KG1 (cell line): ENCODE results near the gene RMC1.
A peak's percentile ranks its signal among the peaks of the same experiment; 100 is the strongest.
"Not testable (repeated sequence)": the region's sequence is repeated elsewhere in the genome, so short reads cannot be mapped to it uniquely, and the experiment has no call there.

Experiments used
- DNase-seq: peaks from one replicate; lab custom pipeline; 2025; lab: John Stamatoyannopoulos, UW

The RMC1 gene

GRCh38 chr18:23503038-23503962 lies at the start of gene RMC1:
RMC1 (plus strand) TSS chr18:23503511; CDS start chr18:23503619, 108 bp downstream.
- DNase-seq, result peak; percentile 90

- no peak for DNase-seq
Measured at GRCh38 chr18:23453680-23454058, 49.6 kb upstream of the RMC1 start.

GRCh38 chr18:23456835-23457234 lies 46.5 kb upstream of the RMC1 start:
- no peak for DNase-seq

- no peak for DNase-seq
Measured at GRCh38 chr18:23458830-23459529, 44.3 kb upstream of the RMC1 start.

- no peak for DNase-seq
Measured at GRCh38 chr18:23459530-23459921, 43.8 kb upstream of the RMC1 start.

- DNase-seq, result no peak
Measured at GRCh38 chr18:23460285-23461273, 42.7 kb upstream of the RMC1 start.

- DNase-seq, result no peak
Measured at GRCh38 chr18:23462876-23463275, 40.4 kb upstream of the RMC1 start.

- no peak for DNase-seq
Measured at GRCh38 chr18:23468753-23469459, 34.4 kb upstream of the RMC1 start.

- no peak for DNase-seq
Measured at GRCh38 chr18:23470620-23471387, 32.5 kb upstream of the RMC1 start.

- no peak for DNase-seq
Measured at GRCh38 chr18:23471486-23471885, 31.8 kb upstream of the RMC1 start.

- peak; percentile 25 for DNase-seq
Measured at GRCh38 chr18:23479829-23480505, 23.3 kb upstream of the RMC1 start.

GRCh38 chr18:23484561-23485182 lies 18.6 kb upstream of the RMC1 start:
- DNase-seq, result no peak

GRCh38 chr18:23485386-23485785 lies 17.9 kb upstream of the RMC1 start:
- no peak for DNase-seq

GRCh38 chr18:23487738-23488570 lies 15.4 kb upstream of the RMC1 start:
- DNase-seq, result peak; percentile 51

GRCh38 chr18:23489586-23489985 lies 13.7 kb upstream of the RMC1 start:
- not testable (repeated sequence) for DNase-seq

- DNase-seq, result no peak
Measured at GRCh38 chr18:23493654-23494053, 9.7 kb upstream of the RMC1 start.

- no peak for DNase-seq
Measured at GRCh38 chr18:23494992-23495391, 8.3 kb upstream of the RMC1 start.

- no peak for DNase-seq
Measured at GRCh38 chr18:23495723-23496440, 7.4 kb upstream of the RMC1 start.
